ENCODE results near the gene CD6. TPM values are rescaled to one million over a fixed set of nuclear protein-coding genes. Genes with fewer than 3 reads are reported as not detected.

Gene CD6
- total RNA-seq, 1 donor from 2014 or later = 0.08 TPM

DNA sequence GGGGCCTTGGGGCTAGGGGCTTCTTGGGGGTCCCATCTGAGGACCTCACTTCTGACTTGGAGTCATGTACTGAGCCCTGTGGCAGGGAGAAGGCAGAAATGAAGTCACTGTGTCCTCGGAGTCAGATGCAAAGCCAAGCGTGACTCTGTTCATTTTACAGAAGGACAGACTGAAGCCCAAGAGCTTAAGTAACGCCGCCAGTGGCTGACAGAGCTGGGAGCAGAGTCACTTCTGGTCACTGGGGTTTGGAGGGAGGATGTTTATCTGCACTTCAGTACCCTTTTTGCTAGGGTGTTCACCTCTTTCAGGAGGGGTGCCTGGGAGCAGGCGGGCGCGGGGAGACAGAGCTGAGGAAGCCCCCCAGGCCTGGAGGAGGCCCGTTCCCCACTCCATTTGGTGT lies 10.7 kb downstream of the CD6 start:
- no peak for DNase-seq (ENCODE audit: low read depth)

DNA sequence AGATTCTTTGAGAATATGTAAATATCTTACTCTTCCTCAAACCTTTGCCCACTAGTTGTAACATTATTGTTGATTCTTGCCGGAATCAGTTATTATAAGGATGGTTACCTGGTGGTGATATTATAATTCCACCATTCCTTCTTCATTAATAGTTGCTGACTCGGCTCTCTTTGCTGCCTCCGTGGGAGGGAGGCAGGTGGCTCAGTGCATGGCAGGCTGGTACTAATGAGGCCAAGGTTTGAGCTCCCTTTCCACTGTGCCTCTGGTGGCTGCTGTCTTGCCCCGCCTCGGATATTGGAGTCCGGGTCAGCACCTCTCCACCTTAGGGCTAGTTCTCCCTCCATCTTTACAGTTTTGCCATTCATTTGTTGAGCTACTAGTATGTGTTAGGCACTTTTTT lies 12.7 kb downstream of the CD6 start:
- DNase-seq (ENCODE audit: low read depth) = no peak

DNA sequence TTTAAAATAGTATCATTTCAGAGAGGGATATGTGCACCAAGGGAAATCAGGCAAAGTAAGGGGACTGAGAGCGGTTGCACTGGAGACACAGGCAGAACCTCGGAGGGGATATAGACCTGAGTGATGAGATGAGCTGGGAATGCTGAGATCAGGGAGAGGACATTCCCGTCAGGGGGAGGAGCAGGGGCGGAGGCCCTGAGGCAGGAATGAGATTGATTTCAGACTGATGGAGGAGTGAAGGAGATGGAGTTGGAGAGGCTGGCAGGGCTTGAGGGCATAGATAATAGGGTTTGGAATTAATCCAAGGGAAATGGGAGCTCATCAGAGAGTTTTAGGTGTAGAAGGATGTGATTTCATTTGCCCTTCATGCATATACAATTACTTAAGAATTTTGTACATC lies 13.2 kb downstream of the CD6 start:
- no peak for DNase-seq (ENCODE audit: low read depth)

DNA sequence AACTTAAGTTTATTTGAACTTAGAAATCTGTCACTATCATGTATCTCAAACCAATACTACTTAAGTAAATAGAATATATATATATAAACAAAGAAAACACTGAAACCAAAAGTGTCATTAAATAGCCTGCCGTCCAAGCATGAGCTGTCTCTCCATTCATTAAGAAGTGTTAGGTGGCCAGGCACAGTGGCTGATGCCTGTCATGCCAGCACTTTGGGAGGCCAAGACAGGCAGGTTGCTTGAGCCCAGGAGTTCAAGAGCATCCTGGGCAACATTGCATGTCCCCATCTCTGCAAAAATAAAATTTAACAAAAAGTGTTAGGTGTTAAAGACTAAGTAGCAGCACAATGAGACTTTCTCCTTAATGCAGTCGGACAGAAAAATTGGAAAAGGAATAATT lies 14.0 kb downstream of the CD6 start:
- no peak for DNase-seq (ENCODE audit: low read depth)

DNA sequence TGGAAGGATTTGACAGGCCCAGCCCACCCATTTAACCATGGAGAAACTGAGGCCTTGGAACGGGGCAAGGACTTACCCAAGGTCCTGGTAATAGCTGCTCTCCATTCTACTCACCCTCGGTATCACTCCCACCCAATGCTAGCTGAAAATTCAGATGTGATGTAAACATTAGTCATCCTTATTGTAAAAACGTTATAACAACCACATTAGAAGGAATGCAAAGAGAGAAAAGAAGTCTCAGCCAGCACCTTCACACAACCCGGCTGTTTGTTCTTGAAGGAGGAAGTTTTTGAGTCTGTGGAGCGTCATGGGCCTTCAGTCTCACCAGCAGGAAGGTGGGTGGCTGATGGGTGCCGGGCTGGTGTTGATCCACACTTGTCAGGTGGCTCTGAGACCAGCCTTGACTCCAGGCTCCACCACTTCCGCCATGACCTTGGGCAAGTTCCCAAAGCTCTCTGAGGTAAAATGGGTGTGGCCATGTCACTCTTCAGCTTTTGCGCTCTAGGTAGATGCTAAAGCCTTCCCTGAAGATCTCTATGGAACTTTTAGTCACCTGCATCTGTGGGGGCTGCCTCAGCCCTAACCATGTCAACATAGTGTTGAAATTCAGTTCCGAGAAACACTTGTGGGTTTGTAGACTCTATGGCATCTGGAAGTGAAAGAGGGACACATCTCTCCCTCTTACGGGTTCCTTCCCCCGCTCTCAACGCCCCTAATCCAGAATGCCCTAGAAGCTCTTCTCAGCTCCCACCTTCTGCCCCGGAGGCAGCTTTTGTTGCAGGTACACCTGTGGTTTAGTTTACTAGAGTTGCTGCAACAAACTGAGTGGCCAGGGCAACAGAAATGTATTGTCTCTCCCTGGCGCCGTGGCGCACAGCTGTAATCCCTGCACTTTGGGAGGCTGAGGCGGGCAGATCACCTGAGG lies 14.8 kb downstream of the CD6 start:
- DNase-seq (ENCODE audit: low read depth) = no peak

DNA sequence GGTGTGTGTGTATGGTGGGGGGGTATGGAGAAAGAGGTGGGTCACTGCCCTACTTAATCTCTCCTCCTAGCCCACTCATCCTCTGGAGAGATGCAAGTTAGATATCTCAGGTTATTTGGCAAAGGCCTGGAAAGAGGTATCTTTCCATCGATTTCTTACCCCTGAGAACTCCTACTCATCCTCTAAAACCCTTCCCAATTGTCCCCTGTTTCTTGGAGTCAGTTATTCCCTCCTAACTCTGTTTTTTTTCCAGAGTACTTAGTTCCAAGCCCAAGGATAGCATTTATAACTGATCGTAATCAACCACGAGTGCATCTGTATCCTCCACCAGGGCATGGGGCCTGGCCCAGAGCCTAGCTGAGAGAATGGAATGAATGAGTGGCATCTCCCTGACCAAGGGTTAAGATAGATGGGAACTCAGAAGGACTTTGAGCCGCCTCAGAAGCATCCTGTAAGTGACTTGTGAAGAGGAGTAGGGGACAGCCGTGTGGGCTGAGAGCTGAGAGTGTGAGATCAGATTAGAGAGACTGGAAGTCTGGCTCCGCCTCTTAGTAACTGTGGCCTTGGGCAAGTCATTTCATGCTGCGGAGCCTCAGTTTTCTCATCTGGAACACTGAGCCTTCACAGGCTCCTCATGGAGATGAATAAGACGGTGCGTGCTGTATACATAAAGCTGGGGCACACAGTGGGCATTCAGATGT lies 16.2 kb downstream of the CD6 start:
- DNase-seq (ENCODE audit: low read depth) = no peak

DNA sequence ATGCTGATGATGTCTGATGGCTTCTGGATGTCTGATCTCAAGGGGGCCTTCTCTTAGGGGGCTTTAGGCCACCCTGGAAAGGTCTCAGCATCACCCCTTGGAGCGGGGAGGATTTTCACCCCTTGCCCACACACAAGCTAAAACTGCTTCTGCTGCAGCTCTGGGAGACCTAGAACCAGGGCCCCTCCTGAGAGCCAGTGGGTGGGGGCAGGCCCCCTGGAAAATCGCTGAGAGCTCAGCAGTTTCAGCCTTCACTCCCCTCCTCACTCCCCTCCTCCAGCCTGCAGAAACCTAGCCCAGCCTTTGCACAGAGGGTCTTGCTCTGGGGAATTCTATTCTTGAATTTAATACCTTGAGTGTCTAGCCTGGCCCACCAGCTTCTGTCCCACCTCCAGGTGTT lies 17.2 kb downstream of the CD6 start:
- no peak for DNase-seq (ENCODE audit: low read depth)

DNA sequence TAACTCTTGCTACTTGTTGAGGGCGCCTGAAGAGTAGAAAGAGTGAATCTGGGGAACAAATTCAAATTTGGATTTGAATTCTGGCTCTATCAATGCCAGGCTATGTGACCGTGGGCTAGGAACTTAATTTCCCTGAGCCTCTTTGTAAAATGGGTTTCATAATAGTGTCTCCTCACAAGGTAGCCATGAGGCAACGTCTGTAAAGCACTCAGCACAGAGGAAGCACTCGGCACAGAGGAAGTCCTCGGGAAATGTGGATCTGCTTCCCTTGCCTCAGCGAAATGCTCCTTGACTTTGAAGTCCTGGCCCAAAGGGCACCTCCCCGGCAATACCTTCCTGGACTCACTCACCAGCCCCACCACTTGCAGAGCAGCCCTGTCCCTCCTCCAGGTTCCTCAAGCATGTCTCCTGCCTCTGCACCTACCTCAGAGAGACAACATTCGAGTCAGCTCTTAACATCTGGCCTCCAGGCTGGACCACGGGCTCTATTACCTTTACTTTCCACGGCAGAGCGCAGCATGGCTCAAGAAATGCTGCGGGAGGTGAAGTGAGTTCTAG lies 17.7 kb downstream of the CD6 start:
- DNase-seq (ENCODE audit: low read depth) = no peak

DNA sequence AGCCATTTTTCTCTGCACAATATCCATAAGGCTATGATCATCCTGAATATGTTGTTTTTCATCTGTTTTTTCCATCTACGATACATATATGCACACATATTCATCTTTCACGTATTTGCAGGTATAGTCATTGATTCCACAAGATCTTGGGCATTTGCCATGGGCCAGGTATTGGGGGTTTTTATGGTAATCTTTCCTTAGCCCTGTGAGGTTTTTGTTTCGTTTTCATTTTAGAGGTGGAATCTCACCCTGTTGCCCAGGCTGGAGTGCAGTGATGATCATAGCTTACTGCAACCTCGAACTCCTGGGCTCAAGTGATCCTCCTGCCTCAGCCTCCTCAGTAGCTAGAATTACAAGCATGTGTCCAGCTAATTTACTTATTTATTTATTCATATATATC lies 20.0 kb downstream of the CD6 start:
- DNase-seq (ENCODE audit: low read depth) = no peak

DNA sequence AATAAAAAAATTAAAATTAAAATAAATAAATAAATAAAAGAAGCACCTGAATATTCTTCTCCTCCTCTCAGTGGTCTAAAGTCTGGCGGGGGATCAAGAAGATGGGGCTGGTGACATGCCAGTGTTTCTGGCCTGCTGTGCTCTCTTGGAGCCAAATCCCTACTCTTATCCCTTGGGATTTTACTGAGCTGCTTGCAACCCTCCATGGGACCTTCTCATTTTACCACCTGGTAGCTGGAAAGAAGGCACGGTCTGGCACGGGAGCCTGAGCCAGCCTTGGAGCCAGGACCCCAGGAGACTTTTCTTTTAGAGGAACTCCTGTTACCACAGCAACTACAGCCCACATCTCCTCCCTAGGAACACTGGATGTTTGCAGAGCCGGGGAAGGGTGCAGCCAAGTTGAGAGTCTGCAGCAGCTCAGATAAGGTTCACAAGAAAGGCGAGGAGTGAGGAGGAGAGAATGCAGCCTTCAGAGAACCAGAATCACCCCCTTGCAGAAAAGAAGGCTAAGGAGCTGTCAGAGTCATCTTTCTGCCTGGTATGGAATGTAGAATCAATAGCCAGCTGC lies 21.4 kb downstream of the CD6 start:
- no peak for DNase-seq (ENCODE audit: low read depth)

DNA sequence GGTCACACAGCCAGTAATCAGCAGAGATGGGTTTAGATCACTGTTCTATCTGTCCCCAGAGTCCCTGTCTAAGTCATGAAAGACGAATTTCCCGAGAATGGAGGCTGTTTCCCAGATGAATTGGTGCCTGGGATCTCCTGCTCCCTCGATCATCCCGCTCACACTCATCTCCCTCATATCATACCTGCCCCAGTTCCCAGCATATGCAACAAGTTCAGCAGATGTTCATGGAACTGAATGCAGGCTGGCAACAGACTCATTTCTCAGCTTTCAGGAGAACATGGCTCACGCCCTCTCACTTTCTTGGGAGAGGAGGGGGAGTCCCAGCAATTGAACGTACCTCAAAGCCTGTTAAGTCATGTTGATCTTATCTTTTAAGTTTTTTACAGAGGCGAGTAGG lies 22.1 kb downstream of the CD6 start:
- DNase-seq (ENCODE audit: low read depth) = no peak

DNA sequence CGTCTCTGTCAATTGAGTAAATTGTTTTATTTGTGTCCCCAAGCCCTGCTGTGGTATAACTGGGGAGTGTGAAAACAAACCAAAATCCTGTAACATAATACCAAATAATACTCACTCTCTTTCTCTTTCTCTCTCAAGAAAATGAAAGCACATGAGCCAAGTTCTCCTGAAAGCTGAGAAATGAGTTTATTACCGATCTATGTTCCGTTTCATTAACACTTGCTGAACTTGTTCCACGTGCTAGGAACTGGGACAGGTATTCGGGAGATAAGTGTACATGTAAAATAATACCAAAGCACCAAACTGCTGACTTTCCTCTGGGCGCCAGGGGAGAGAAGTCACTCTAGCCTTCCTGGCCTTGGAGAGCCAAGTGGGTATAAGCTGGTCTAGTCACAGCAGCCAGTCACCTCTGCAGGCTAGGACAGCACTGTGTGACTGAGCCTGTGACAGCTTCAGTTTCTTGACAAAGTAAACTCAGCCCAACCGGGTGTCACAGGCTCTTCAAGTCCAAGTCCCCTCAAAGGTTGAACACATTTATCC lies 23.1 kb downstream of the CD6 start:
- DNase-seq (ENCODE audit: low read depth) = no peak

DNA sequence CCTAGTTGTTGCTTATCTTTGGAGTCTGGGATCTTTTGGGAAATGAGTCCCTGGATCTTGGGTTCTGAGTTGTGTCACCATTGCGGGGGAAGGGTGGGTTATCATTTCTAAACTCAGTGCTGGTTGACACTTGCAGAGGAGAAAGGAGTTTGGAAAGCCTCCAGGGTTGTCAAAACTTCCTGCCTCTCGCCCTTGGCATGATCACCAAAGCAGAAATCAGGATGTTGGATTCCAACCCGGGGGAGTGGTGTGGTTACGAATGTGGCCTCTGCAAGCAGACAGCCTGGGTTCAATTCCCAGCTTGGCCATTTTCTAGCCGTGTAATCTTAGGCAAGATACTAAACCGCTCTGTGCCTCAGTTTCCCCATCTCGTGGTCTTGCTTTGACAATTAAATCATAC lies 24.3 kb downstream of the CD6 start:
- no peak for DNase-seq (ENCODE audit: low read depth)

DNA sequence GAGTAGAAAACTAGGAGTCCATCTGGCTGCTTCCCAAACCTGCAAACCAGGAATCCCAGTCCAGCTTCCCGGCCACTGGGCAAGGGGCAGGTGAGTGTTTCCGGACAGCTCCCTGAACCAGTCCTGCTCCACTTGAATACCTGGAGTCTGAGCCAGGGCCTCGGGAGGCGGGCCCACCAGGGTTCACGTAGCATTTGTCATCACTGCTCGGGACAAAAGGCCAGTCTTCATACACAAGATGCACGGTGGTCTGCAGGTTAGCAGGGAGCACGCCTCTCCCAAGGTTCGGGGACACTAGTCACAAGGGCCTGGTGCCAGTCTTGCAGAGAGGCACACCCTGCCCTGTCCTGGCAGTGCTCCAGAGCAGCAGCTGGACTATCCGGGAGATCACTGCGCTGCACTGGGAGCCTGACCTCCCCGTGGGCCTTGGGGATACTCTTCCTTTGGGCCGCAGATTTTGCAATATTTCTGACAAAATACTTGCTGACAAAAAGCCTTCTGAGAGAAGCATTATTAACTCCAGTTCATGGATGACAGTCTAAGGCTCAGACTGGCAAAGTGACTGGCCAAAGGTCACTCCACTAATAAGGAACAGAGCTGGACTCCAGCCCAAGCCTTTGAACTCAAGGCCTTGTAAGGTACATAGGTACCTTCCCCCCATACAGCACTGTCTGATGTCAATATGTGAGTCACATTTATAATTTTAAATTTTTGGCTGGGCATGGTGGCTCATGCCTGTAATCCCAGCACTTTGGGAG lies 25.1 kb downstream of the CD6 start:
- peak; percentile 37 for DNase-seq (ENCODE audit: low read depth)

DNA sequence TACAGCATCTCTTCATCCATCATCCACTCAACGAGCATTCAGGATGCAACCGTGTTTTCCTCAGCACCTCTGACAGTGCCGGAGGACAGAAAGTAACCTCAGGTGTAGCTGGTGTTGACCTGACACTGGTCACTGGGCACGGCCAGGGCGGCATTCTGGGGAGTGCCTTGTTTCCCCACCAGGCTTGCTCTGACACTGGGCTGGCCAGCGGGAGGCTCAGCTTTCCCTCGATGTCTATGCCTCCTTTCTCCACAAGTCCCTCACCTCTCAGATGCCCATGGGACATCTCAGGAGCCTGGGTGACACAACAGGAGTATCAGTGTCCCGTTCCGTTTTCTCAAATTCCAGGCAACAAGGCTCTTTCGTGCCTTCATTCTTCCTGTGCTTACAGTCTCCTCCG lies 28.9 kb downstream of the CD6 start:
- no peak for DNase-seq (ENCODE audit: low read depth)

DNA sequence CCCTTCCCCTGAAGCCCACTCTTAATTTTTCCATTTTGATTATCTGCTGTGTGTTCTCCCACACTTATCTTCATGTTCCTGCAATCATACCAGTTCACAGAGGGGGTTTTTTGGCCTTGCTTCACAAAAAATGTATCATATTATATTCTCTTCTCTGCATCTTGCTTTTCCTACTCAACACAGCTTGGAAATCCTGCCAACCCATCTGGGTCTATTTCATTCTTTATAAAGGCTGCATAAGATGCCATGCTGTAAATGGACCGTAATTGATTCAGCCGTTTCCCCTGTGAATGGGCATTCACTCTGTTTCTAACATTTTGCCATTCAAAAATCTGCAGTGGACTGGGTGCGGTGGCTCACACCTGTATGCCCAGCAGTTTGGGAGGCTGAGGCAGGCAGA lies 30.5 kb downstream of the CD6 start:
- DNase-seq (ENCODE audit: low read depth) = no peak

DNA sequence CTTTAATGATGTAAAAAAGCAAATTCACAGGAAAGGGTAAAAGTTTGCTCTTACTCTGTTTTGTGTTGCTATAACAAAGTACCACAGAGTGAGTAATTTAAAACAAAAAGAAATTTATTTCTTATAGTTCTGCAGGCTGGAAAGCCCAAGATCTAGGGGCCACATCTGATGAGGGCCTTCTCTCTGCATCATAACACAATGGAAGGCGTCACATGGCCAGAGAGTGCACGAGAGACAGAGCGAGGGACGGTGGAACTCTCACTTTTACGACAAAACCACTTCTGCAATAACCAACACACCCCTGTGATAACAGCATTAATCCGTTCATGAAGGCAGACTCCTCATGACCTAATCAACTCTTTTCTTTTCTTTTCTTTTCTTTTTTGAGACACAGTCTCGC lies 31.1 kb downstream of the CD6 start:
- no peak for DNase-seq (ENCODE audit: low read depth)

DNA sequence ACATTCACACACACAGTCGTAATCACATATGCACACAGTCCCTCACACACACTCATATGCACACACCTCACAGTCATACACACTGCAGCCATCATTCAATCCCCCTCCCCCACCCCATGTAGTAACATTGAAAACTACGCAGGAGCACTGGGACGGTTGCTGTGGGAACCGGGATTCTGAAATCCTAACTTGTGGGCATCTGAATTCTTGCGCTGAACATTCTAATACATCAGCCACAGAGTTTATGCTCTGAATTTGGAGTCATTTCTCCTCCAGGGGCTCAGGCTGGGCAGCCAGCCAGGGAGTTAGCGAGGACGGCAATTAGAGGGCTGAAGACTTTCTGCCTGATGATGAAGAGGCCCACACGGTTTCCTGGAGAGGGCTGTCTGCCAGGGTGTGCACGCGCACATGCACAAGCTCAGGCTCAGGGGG lies 32.7 kb downstream of the CD6 start:
- no peak for DNase-seq (ENCODE audit: low read depth)

DNA sequence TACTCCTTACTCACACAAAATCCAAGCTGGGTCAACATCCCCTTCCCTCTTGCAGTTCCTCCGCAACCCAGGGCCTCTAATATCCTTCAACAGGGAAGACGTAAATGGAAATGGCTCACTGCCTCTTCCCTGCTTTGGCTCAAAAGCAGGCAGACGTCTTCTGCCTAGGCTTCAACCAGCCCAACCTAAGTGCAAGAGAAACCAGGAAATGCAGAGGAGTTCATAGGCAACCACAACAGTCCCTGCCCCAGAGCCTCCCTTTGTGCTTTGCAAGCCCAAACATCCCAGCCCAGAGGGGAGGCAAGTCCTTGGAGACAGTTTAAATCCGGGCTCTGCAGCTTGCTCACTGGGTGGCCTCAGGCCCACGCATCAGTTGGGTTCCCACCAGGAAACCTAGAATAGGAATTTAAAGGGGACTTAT lies 33.3 kb downstream of the CD6 start:
- DNase-seq (ENCODE audit: low read depth) = no peak

DNA sequence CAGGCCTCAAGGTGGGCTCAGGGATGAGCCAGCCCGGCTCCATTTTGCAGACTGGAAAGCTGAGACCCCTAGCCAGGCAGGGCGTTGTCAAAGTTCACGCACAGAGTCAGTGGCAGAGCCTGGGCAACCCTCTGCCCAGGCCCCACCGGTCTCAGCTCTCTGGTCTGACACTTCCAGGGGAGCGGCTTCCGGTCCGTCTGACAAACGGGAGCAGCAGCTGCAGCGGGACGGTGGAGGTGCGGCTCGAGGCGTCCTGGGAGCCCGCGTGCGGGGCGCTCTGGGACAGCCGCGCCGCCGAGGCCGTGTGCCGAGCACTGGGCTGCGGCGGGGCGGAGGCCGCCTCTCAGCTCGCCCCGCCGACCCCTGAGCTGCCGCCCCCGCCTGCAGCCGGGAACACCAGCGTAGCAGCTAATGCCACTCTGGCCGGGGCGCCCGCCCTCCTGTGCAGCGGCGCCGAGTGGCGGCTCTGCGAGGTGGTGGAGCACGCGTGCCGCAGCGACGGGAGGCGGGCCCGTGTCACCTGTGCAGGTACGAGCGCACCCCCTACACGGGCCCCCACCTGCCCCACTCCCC lies 36.0 kb downstream of the CD6 start:
- DNase-seq (ENCODE audit: low read depth) = peak; percentile 28
